Loucy (cell line): ENCODE data around the gene CCDC83.

Experiments
- CTCF ChIP-seq: fragments of 200-600 bp; sonication (generic); conservative IDR thresholded peaks from 2 replicates; pipeline ENCODE4 v1.5.1; 2014; ENCODE audit warnings: mild to moderate bottlenecking, antibody characterized with exemption, low read length
- EZH2phosphoT487 ChIP-seq: fragments of 200-600 bp; IDR thresholded peaks from 2 replicates; pipeline ENCODE4 v1.6.1; 2018; ENCODE audit warnings: antibody characterized with exemption, mild to moderate bottlenecking, moderate library complexity, borderline replicate concordance

GRCh38 chr11:85912414-85912813 is 57.2 kb downstream of the CCDC83 start:
- TF ChIP-seq CTCF: no peak
- TF ChIP-seq EZH2phosphoT487: no peak
